T-helper 1 cell (primary cell): ENCODE measurements around the gene VWA2.

Source experiments
- DNase-seq, 5 donors: peaks; one replicate each; pipeline ENCODE4 v3.0.0-alpha.2; 2012 to 2020

Gene VWA2

GRCh38 chr10:114276671-114277070 is 37.6 kb downstream of the VWA2 start:
- DNase-seq = no peak

DNA sequence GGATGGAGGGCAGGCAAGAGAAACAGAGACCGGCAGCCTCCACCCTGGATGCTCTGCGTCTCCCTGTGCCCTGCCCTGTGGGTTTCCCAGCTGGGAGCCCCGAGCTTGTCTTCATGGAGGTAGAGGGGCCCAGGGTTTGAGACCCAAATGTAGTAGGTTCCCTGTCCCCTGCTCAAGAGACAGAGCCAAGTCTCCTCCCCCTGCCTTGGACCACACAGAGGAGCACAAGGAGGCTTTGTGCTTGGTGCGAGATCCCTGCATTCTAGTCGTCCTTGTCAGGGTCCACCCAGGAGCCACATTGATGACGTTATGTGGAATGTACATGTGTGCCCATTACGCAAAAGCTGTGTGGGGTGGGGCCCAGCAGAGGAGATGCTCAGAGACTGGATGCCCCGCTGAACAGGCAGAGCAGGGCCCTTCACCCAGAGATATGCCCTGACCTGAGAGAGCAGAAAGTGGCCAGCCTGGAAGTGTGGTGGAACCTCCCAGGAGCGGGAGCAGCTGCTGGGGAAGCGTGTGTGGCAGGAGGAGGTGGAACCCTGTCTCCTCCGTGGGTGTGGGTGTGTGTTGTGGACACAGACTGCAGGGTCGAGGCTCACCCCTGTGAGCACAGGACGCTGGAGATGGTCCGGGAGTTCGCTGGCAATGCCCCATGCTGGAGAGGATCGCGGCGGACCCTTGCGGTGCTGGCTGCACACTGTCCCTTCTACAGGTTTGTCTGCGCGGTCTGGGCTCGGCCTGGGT is 39.3 kb downstream of the VWA2 start:
- no peak for DNase-seq

DNA sequence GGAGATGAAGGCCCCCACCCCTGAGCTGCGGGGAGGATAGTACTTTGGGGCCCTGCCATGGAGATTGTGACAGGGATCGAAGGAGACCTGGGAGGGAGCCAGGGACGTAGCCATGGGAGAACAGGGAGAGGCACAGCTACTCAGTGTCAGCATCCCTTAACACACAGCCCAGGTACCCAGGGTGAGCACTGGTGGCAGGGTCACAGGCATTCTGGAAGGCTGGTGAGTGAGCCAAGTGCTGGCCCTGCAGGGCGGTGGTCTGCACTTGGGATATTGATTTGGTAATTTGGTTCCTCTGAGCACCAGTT is 39.8 kb downstream of the VWA2 start:
- DNase-seq = no peak

DNA sequence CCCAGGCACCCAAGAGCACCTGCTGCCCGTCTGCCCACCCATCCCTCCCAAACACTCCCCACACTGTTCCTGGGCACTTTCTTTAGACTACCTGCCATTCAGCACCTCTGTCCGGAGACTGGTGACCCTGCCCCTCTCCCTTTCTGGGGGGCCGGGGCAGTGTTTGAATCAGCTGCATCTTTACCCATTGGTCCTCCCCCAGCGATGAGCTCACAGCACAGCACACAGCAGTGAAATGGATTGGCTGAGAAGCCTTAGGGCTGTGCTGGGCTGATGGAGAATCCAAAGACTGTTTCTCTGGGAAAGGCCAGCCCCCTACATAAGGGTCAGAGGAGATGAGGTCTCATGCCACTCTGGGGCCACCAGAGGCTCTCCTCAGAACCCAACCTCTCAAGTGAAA is 40.2 kb downstream of the VWA2 start:
- no peak for DNase-seq

GRCh38 chr10:114279901-114280644 is 41.0 kb downstream of the VWA2 start:
- DNase-seq = no peak

DNA sequence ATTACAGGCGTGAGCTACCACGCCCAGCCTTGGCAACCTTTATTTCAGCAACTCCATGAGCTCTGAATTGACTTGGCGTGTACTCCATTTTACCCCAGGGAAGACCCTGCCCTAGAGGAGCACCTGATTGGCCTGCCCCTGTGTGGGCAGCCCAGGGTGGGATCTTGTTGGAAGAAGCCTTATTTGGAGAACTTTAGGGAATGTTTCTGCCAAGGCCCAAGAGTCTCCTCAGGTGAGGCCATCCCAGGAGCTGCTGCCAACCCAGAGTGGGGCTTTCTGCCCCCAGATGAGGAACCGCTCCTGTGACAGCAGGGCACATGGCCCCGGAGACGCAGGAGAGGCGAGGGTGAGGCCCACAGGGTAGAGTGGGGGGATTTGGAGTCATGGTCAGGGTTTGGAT is 42.0 kb downstream of the VWA2 start:
- no peak for DNase-seq

DNA sequence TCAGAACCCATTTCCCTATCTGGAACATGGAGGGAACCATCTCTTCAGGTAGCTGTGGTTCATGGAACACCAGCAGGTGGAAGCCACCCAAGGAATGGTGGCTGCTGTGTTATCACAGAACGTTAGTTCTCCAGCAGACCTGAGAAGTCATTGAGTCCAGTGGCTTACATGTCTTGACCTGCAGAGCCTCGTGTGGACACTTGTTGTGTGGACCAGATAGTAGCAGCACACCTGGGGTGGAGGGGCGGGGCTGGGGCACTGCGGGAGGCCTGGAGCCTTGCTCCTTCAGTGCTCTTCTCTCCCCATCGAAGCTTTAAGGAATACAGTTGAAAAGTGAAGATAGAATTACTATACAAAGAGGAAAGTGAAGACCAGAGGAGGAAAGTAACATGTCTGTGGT is 42.4 kb downstream of the VWA2 start:
- no peak for DNase-seq

DNA sequence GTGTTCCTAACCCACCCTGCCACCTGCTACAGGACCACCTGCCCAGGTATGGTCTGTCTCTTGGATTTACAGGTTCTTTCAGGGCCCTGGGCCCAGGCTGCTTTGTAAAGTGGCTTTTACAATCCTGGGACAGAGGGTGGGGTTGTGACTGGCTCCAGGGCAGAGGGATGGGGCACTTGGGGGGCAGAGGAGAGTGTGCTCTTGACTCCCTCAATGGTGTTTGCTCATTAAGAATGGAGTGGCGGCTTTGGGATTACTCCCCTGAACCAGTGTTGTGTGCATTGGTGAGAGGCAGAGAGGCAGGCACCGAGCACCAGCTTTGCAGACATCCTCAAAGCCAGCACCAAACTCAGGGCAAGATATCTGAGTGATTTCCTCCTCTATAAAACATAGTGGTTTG is 43.5 kb downstream of the VWA2 start:
- DNase-seq = no peak

- no peak for DNase-seq
Measured at GRCh38 chr10:114283091-114283490, 44.0 kb downstream of the VWA2 start.

- no peak for DNase-seq
Measured at GRCh38 chr10:114283535-114284234, 44.6 kb downstream of the VWA2 start.

- DNase-seq = no peak
Measured at GRCh38 chr10:114284346-114285071, 45.5 kb downstream of the VWA2 start.

GRCh38 chr10:114285961-114286441 is 46.9 kb downstream of the VWA2 start:
- no peak for DNase-seq

- DNase-seq = no peak
Measured at GRCh38 chr10:114286921-114287320, 47.9 kb downstream of the VWA2 start.

GRCh38 chr10:114288424-114289095 is 49.5 kb downstream of the VWA2 start:
- DNase-seq = no peak

DNA sequence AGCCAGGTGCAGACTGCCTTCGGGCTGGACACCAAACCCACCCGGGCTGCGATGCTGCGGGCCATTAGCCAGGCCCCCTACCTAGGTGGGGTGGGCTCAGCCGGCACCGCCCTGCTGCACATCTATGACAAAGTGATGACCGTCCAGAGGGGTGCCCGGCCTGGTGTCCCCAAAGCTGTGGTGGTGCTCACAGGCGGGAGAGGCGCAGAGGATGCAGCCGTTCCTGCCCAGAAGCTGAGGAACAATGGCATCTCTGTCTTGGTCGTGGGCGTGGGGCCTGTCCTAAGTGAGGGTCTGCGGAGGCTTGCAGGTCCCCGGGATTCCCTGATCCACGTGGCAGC is 50.0 kb downstream of the VWA2 start:
- no peak for DNase-seq

- DNase-seq = no peak
Measured at GRCh38 chr10:114290038-114290437, 51.0 kb downstream of the VWA2 start.

GRCh38 chr10:114291076-114291475 is 52.0 kb downstream of the VWA2 start:
- no peak for DNase-seq

- DNase-seq = no peak
Measured at GRCh38 chr10:114291516-114291915, 52.5 kb downstream of the VWA2 start.

DNA sequence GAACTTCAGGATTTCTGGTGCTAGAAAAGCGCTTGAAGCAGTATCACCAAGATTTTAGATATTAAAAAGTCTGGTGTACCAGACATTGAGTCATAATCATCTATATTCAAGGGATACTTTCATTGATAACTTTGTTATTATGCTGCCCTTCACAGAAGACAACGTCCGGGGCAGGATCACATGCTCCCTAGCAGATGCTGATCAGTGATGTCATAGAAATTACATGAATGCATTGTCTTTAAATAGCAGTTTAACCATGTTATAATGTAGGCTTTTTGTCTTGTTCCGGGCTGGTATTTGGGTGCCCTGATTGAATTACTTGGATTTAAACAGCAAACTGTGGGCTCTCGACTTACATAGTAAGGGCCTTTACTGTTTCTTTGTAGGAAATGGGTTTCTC is 54.0 kb downstream of the VWA2 start:
- no peak for DNase-seq

GRCh38 chr10:114294549-114294948 is 55.5 kb downstream of the VWA2 start:
- DNase-seq = no peak

DNA sequence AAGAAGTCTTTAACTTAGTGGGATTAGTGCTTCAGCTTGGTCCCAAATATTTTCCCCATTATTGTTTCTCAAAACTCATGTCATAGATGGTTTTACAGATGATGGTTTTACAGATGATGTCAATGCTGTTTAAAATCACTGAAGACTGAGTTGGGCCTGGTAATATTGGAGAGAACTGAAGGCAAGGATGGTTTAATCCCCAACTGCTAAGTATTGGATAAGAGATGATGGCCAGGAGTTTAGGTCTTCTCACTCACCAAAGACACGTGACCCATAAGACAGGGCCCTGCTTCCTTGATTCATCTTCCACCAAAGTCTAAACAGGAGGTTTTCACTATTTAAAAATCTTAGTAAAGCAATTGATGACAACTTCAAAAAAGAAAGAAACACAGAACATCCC is 56.3 kb downstream of the VWA2 start:
- DNase-seq = no peak

DNA sequence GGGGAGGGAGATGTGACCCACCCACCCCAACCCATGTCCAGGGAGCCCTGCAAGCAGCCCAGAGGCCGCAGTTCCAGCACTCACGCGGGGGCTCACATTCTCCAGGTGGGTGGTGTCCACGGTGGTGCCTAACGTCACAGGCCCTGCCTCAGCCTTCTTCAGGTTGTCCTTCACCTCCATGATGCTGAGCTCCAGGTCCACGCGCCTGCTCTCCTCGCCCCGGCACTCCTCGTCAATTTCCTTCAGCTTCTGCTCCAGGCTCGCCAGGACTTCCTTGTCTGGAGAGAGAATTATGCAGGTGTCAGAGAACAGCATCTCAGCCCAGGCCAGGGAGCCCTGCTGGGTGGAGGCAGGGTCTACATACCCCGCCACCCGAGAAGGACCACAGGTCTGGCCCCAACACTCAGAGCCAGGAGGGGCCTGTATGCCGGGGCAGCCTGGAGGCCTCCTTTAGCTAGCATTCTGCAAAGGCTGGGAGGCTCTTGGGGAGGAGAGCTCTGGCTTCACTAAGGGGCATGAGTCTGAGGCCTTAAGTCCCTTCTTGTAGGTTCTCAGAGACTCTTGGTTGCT is 58.2 kb downstream of the VWA2 start:
- DNase-seq = no peak
